Right lung (tissue), 5 donors: Measurements from ENCODE around the gene CST8. TPM values are rescaled to one million over a fixed set of nuclear protein-coding genes. Genes with fewer than 3 reads are reported as not detected.
A peak's percentile ranks its signal among the peaks of the same experiment; 100 is the strongest.

Source experiments
- DNase-seq, 2 donors: peaks; one replicate each; pipeline ENCODE4 v3.0.0-alpha.2; 2013
- polyA plus RNA-seq, 5 donors: library from polyadenylated mRNA; unstranded; fragments of 120-200 nt; gene quantifications; one replicate each; pipeline versions ENCODE4 v1.2.1 to v1.2.3, GENCODE V29; 2013; ENCODE audit warnings: inconsistent platforms in 1 of 5, low replicate concordance in 1 of 5; ENCODE audit not compliant: insufficient read length in 5 of 5, insufficient read depth in 1 of 5

Gene CST8
- polyA plus RNA-seq, 5 donors = not detected

DNA sequence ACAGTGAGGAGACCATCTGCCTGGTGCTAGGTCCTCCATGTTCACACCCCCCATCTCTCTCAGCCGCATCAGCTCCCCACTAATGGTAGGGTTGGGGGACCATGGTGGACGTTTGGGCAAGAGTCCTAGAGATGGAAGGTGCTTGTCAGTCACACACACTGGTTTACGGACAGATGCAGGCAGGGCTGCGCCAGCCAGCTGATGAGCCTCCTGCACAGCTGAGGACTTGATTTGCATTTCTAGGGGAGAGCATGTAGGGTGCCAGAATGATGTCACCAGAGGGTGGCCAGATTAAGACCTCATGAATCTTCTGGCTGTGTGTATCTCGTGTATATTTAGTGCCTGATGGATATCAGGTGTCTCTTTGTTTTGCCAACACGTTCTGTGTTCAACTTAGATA, 28.6 kb downstream of the CST8 start:
- DNase-seq = no peak

- peak in 1 of 2 donors; percentile 6 for DNase-seq
These were observed 29.3 kb downstream of the CST8 start for GRCh38 chr20:23520185-23520584.

DNA sequence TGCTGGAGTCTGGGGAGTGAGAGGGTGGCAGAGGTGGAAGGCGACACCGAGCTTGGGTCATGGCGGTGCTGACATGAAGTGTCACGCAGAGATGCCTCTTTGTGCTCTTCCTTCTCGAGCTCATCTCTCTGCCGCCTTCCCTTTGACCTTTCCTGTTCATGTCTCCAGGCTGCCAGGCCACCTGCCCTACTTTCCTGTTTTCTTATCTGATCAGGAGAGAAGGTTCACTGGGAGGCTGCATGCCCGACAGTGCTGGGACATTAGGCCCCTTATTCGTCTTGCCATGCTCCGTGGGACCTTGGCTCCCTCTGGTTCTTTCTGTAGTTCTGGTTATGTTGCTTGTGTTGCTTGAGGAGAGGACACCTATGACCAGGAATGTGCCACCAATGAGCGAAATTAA, 33.2 kb downstream of the CST8 start:
- DNase-seq = no peak

DNA sequence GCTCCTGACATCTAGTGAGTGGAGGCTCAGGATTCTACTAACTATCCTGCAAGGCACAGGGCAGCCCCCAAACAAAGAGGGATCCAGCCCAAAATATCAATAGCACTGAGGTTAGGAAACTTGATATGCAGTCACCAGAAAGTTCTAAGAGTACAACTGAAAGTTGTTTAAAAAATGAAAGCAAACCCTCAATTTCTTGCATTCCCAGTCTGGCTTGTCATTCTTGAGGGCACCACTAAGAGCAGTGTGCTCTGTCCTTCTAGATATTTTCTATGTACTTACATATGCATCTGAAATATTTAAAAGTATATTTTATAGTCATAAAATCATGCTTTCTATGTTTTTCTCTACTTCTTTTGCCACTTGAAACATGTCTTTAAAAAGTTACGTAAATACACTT, 35.9 kb downstream of the CST8 start:
- DNase-seq = no peak

- no peak for DNase-seq
These were observed 38.0 kb downstream of the CST8 start for GRCh38 chr20:23528867-23529431.

DNA sequence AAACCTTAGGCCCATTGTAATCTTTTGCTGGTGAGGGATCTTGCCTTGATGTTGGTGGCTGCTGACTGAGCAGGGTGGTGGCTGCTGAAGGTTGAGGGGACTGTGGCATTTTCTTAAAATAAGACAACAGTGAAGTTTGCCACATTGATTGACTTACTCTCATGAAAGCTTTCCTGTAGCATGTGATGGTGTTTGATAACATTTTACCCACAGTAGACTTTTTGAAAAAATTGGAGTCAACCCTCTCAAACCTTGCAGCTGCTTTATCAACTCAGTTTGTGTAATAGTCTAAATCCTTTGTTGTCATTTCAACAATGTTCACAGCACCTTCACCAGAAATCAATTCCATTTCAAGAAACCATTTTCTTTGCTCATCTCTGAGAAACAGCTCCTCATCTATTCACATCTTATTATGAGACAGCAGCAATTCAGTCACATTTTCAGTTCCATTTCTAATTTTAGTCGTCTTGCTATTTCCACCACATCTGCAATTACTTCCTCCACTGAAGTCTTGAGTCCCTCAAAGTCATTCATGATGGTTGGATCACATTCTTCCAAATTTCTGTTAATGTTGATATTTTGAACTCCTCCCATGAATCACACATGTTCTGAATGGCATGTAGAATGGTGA, 40.1 kb downstream of the CST8 start:
- no peak for DNase-seq

GRCh38 chr20:23532533-23532932, 41.6 kb downstream of the CST8 start:
- no peak for DNase-seq

DNA sequence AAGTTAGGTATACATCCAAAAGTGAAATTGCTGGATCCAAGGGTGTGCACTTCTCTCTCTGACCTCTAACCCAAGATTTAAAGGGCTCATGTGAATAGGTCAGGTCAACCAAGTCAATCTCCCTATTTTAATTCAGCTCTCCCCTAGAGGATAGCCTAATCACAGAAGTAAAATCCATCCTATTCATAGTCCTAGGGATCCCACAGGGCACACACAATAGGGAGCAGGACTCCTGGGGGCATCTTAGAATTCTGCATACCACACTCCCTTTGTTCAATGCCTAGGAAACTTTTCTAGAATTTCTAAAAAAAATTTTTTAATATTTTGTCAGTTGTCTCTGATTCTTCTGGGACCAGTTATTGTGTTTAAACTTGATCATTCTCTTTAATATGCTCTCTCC, 42.2 kb downstream of the CST8 start:
- no peak for DNase-seq

- DNase-seq = no peak
These were observed 44.1 kb downstream of the CST8 start for GRCh38 chr20:23534801-23535593.

DNA sequence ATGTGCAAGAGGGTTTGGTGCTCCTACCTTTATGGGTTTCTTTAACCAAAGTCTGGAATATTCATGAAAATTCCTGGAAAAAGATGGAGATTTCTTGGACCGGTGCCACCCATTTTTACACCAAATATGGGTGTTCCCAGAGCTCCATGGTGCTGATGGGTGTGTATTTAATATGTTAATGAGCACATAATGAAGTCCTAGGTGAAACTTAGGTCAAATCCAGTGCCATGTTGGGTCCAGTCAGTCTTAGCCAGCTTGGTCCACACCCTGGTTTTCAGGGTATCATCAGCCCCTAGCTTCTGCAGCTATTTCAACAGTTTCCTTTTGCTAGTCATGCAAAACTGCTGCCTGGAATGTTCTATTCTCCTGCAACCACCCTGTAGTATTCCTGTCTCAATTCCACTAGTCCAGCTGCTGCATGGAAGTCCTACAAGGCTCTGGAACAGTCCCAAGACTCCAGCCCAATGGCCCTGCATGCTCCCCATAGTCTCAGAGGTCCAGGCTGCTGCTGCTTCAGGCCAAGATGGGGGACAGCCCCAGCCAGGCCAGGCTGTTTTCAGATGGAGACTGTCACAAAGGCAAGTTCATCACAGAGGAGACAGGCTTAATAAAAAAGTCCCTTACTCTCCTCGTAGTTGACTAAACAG, 45.5 kb downstream of the CST8 start:
- DNase-seq = no peak

DNA sequence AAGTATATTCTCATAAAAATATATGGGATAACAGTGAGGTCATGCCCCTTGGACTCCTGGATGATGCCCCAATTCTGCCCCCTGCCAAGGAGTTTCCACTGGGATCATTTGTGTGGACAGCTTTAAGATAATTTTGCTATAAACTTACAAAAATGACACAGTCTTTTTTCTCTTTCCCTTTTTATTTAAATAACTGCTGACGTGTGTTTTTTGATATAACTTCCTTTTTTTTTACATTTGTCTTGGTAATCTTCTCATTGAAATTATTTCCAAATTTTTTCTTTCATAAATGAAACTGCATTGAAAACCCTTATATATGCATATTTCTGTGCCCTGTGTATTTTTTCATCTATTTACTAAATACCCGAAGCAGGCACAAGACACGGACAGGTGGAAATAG, 46.1 kb downstream of the CST8 start:
- no peak for DNase-seq

DNA sequence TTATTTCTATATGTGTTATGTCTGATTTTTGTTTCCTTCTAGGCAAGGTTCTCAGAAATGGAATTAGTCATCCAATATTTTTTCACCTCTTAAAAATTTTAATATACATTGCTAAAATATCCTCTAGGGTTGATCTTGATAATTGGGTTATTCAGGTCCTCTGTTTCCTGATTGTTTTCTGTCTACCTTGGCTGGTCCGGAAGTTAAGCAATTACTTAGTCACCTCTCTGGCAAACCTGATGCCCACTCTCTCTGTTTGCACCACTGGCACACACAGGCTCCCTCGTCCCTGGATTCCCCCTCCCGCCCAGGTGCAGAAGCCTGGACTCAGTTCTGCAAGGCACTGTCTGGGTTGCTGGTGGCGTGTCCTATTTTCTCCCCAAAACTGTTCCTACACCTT, 49.7 kb downstream of the CST8 start:
- DNase-seq = no peak

DNA sequence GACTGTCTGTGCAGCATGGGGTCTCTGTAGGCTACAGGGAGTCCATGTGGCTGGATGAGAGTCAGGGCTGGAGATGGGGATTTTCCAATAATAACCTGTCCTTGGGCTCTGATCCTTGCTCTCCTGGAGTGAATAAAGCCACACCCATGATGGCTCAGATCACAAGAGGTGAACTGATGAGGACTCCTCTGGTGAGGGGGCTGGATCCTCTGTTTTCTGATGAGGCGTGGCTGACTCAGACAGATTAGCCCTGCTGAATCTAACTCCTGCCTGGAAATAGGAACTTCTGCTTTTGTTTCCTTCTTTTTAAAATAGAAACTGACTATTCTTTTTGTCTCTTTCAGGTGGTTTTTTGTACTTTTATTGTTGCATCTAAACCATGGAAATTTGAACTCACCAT, 50.4 kb downstream of the CST8 start:
- no peak for DNase-seq

- no peak for DNase-seq
These were observed 50.9 kb downstream of the CST8 start for GRCh38 chr20:23541776-23542175.

DNA sequence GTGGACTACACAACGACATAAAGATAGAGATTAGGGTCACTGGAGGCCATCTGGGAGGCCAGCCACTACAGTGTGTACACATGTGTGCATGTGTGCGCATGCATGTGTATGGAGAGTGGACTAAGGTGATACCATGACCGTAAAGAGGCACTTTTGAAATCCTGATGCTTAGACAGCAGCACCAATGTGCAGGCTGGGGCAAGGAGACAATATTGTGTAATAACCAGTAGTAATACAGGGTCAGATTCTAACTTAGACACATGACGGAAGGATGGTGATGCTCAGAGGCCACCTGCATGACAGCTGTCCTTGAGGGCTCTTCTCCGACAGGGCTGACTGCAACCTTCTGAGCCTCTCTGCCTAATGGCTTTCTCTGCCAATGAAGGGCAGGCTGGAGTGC, 51.9 kb downstream of the CST8 start:
- no peak for DNase-seq

DNA sequence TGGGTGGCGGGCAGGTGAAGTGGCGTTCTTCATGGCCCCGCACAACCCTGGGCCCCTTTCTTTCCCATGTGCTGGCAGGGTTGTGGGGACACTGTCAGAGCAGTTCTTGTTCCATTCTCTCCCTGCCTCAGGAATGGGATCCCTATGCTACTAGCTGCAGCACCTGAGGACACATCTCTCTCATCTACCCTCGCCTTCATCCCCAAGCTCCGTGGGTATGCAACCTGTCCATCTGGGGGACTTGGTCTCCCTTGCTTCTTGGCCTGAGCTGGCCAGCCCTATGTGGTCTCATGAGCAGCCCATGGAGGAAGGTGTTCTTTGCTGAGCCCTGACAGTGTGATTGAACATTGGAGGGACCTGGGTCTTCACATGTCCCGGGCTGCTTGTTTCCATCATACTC, 53.2 kb downstream of the CST8 start:
- DNase-seq = no peak

Other genes with a start within 250 kb of the CST8 start
- 10 to 100 TPM; 12.8 to 21.6 (median 16.1) TPM for gene NXT1, start 140.3 kb upstream of the CST8 start, polyA plus RNA-seq
- gene GZF1, start 128.9 kb upstream of the CST8 start, polyA plus RNA-seq = 10 to 100 TPM; 11.8 to 15.6 (median 13.5) TPM
- gene NAPB, start 69.6 kb upstream of the CST8 start, polyA plus RNA-seq = 10 to 100 TPM; 17.9 to 28.6 (median 22.7) TPM
- under 1 TPM in 1 of 5 donors, not detected in 4; 0.24 TPM for gene CSTL1, start 51.4 kb upstream of the CST8 start, polyA plus RNA-seq
- not detected for gene CST11, start 38.2 kb upstream of the CST8 start, polyA plus RNA-seq
- gene CST9L, start 77.4 kb downstream of the CST8 start, polyA plus RNA-seq = not detected
- gene CST9, start 114.8 kb downstream of the CST8 start, polyA plus RNA-seq = not detected
- gene CST3, start 146.8 kb downstream of the CST8 start, polyA plus RNA-seq = 100 to 1,000 TPM; 128 to 220 (median 157) TPM
- gene CST4, start 197.9 kb downstream of the CST8 start, polyA plus RNA-seq = not detected